Transverse colon (tissue), 4 donors: Measurements from ENCODE around the gene CALB2. TPM values are rescaled to one million over a fixed set of nuclear protein-coding genes. Genes with fewer than 3 reads are reported as not detected.

Experiments used
- DNase-seq: peaks from one replicate; pipeline ENCODE4 v3.0.0-alpha.2; 2019
- H3K27ac ChIP-seq, 4 donors: fragments of 200-600 bp; sonication (generic); 2 replicates each; pipeline ENCODE4 v1.5.1; 2016 to 2018; ENCODE audit warnings: inconsistent platforms in 4 of 4
- H3K27me3 ChIP-seq: fragments of 200-600 bp; sonication (generic); 2 replicates; pipeline ENCODE4 v1.5.1; 2017; ENCODE audit warnings: inconsistent platforms
- H3K36me3 ChIP-seq, 4 donors: fragments of 200-600 bp; sonication (generic); 2 replicates each; pipeline ENCODE4 v1.5.1; 2017 to 2019; ENCODE audit warnings: inconsistent platforms in 4 of 4
- H3K4me1 ChIP-seq, 4 donors: fragments of 200-600 bp; sonication (generic); 2 replicates each; pipeline ENCODE4 v1.5.1; 2017 to 2020; ENCODE audit warnings: inconsistent platforms in 4 of 4
- H3K4me3 ChIP-seq, 4 donors: fragments of 200-600 bp; sonication (generic); 1 replicate in 1 of 4; 2 replicates in 3 of 4; pipeline versions ENCODE4 v1.5.1 to v1.6.1; 2017 to 2019; ENCODE audit warnings: inconsistent platforms in 4 of 4
- H3K9me3 ChIP-seq, 2 donors: fragments of 200-600 bp; sonication (generic); 2 replicates each; pipeline ENCODE4 v1.5.1; 2017 to 2019; ENCODE audit warnings: inconsistent platforms in 2 of 2
- CTCF ChIP-seq, 5 experiments: fragments of 200-600 bp in 3 of 5; fragments of 450-650 bp in 2 of 5; sonication (generic) in 3 of 5; IDR thresholded peaks; 1 replicate in 2 of 5; 2 replicates in 3 of 5; pipeline ENCODE4 v1.5.1; 2016 to 2017; ENCODE audit warnings: antibody characterized with exemption in 5 of 5, inconsistent platforms in 3 of 5, mild to moderate bottlenecking in 2 of 5, moderate library complexity in 1 of 5
- EP300 ChIP-seq: sonication (generic); formaldehyde crosslinking; IDR thresholded peaks from one replicate; pipeline ENCODE4 v1.6.1; 2017; ENCODE audit warnings: antibody characterized with exemption, low read depth
- POLR2A ChIP-seq: fragments of 450-650 bp; IDR thresholded peaks from one replicate; pipeline ENCODE4 v1.6.1; 2016; ENCODE audit warnings: antibody characterized with exemption, mild to moderate bottlenecking, moderate library complexity
- POLR2AphosphoS5 ChIP-seq, 3 donors: sonication (generic); formaldehyde crosslinking; IDR thresholded peaks; one replicate each; pipeline ENCODE4 v1.6.1; 2016; ENCODE audit warnings: antibody characterized with exemption in 3 of 3
- WGBS, 2 donors: methylation state at CpG; one replicate each; pipeline ENCODE4 v1.1.5; 2018; ENCODE audit warnings: low coverage in 1 of 2; 5-methylcytosine and 5-hydroxymethylcytosine counted together
- in situ Hi-C, 4 donors: fragments of 200-750 bp; cut with MboI; loops; one replicate each; pipeline versions ENCODE4 v1.15.0 to v1.15.1; 2017; ENCODE audit warnings: low sequenced_read_pairs in 3 of 4, low pct_ligation_motif_present in 1 of 4, low pct_unique_long_range_greater_than_20kb in 1 of 4
- intact Hi-C: fragments of 100-400 bp; cut with DNase I; formaldehyde crosslinking; loops from one replicate; pipeline ENCODE4 v1.15.1; 2023; ENCODE audit warnings: low total_unique reads
- total RNA-seq, 4 donors: library from RNA; depleted of rRNA; stranded (reverse); fragments of >200 nt; gene quantifications; one replicate each; pipeline ENCODE4 v1.1.0, GENCODE V29; 2016

The CALB2 gene
- total RNA-seq, 4 donors from 2014 or later = 2.0 to 4.0 (median 4.0) TPM; not detected in 1

- no peak for TF ChIP-seq CTCF (IDR thresholded peaks at IDR 0.05)
- TF ChIP-seq POLR2A = no peak
- TF ChIP-seq EP300 = no peak
- no peak for TF ChIP-seq POLR2AphosphoS5 (IDR thresholded peaks at IDR 0.05)
- no peaks in the 10 kb centered on the region for H3K4me1 ChIP-seq
- peaks cover 2% of the 10 kb centered on the region for H3K27me3 ChIP-seq
- H3K4me3 ChIP-seq = no peak overlapping the region
- H3K36me3 ChIP-seq = no peaks in the 10 kb centered on the region
- H3K9me3 ChIP-seq = no peaks in the 10 kb centered on the region
- in situ Hi-C loops (no loop called here), intact Hi-C loops (no loop called here)
- 90% methylated on average over 7 of the region's 7 CpGs; no CpG with 5 or more reads in 1 of the 2 donors for WGBS, 2 donors
- no peak for DNase-seq
- H3K27ac ChIP-seq = no peak overlapping the region
These were observed 78.0 kb downstream of the CALB2 start for GRCh38 chr16:71436473-71436872.

- Histone ChIP-seq H3K4me1 (no peaks in the 10 kb centered on the region), H3K27ac (no peak overlapping the region), H3K36me3 (no peaks in the 10 kb centered on the region), H3K27me3 (peaks cover 8% of the 10 kb centered on the region), H3K9me3 (peaks cover 0 to 7% of the 10 kb centered on the region in 2 donors), H3K4me3 (no peak overlapping the region)
- in situ Hi-C loops (no loop called here), intact Hi-C loops (no loop called here)
- no peak for DNase-seq
- TF ChIP-seq CTCF (IDR thresholded peaks at IDR 0.05) = no peak
- TF ChIP-seq POLR2A = no peak
- TF ChIP-seq POLR2AphosphoS5 (IDR thresholded peaks at IDR 0.05) = no peak
- TF ChIP-seq EP300 = no peak
- 33 to 67% methylated on average over 3 of the region's 3 CpGs for WGBS, 2 donors
These were observed 81.0 kb downstream of the CALB2 start for GRCh38 chr16:71439523-71439922.

Other genes with a start within 250 kb of the CALB2 start
- gene HYDIN, start 128.0 kb upstream of the CALB2 start, total RNA-seq = 1 to 10 TPM in 2 of 4 donors, under 1 TPM in 1, not detected in 1; 0.16 to 2.0 (median 1.4) TPM
- gene CMTR2, start 69.3 kb upstream of the CALB2 start, total RNA-seq = 10 to 100 TPM; 10.5 to 36.7 (median 26.6) TPM
- not detected for gene TLE7, start 83.3 kb downstream of the CALB2 start, total RNA-seq
- 10 to 100 TPM in 1 of 4 donors, 1 to 10 TPM in 3; 5.0 to 12.2 (median 7.0) TPM for gene ZNF23, start 103.5 kb downstream of the CALB2 start, total RNA-seq
- 10 to 100 TPM; 11.6 to 39.8 (median 22.5) TPM for gene ZNF19, start 130.6 kb downstream of the CALB2 start, total RNA-seq
- gene CHST4, start 167.7 kb downstream of the CALB2 start, total RNA-seq = not detected
- 1 to 10 TPM in 1 of 4 donors, under 1 TPM in 2, not detected in 1; 0.37 to 3.4 (median 0.79) TPM for gene TAT, start 218.4 kb downstream of the CALB2 start, total RNA-seq